HG02852 (cell line): ENCODE results near the gene MED23.

ENCODE experiments used
- ATAC-seq: cut with Tn5 transposase; IDR thresholded peaks from one replicate; pipeline ENCODE4 v1.9.1; 2021; ENCODE audit warnings: mild to moderate bottlenecking, moderate library complexity; ENCODE audit not compliant: unreplicated experiment

MED23 gene

DNA sequence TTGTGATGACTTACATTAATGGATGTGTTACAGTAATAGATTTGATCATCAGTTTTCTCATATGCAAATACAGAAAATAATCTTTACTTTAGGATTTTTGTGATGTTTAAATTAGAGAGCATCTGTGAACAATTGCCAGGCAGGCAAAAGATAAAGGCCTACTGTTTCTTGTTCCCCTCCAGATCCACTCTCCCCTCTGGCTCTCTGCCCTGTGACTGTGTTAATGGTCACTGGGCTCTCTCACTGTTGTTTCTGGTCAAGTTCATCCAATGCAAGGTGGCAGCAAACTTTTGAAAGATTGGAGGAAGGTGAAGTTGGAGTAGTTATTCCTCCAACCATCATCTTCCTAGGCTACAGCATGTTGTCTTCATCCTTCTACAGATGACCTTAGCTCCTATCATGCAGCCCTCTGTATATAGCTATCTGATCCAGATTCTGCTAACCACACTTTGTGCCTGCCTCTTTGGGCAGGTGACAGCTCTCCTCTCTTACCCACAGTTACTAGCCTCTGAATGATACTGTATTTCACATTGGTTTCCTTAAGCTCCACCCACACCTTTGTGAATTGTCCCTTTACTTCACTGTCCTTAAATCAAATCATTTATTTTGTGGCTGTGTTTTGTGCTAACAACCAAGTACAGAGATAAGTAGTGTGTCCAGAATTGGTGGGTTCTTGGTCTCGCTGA, 103.9 kb downstream of the MED23 start:
- ATAC-seq, result no peak
